H1 (cell line): ENCODE results near the gene NASP. TPM values are rescaled to one million over a fixed set of nuclear protein-coding genes. Genes with fewer than 3 reads are reported as not detected.

ENCODE experiments used
- CTCF ChIA-PET: fragments of 300-600 bp; sonication (Branson Sonifier 250); formaldehyde crosslinking; loops from one replicate; lab custom pipeline; 2021; ENCODE audit not compliant: partially characterized antibody; lab: Charles Lee
- POLR2A ChIA-PET: fragments of 300-600 bp; sonication (Branson Sonifier 250); formaldehyde crosslinking; loops from one replicate; lab custom pipeline; 2021; ENCODE audit warnings: inconsistent platforms; ENCODE audit not compliant: partially characterized antibody; lab: Charles Lee
- DNase-seq, 2 experiments: peaks; one replicate each; pipeline versions ENCODE4 v3.0.0 to v3.0.0-alpha.2; 2010 to 2022; ENCODE audit warnings: low spot score in 2 of 2, low read depth in 1 of 2, mixed read lengths in 1 of 2
- FAIRE-seq: peaks from 2 replicates; lab custom pipeline; 2011; peaks lifted over from hg19 to GRCh38; lab: Jason Lieb, UNC
- H2AFZ ChIP-seq: 2 replicates; pipeline ENCODE4 v1.8.1; 2012; ENCODE audit warnings: low read length, inconsistent platforms
- H2AK5ac ChIP-seq: 2 replicates; pipeline ENCODE4 v1.6.1; 2013; ENCODE audit warnings: low read depth, low read length
- H2BK120ac ChIP-seq: replicated peaks from 2 replicates; pipeline ENCODE3; 2013; ENCODE audit warnings: low read depth, low read length, inconsistent platforms
- H2BK12ac ChIP-seq: 2 replicates; pipeline ENCODE4 v1.6.1; 2013; ENCODE audit warnings: low read depth, low read length
- H2BK15ac ChIP-seq: 2 replicates; pipeline ENCODE4 v1.6.1; 2013; ENCODE audit warnings: low read length
- H2BK20ac ChIP-seq: 2 replicates; pipeline ENCODE4 v1.6.1; 2013; ENCODE audit warnings: low read length
- H2BK5ac ChIP-seq: 2 replicates; pipeline ENCODE4 v1.6.1; 2013; ENCODE audit warnings: low read depth, low read length
- H3K14ac ChIP-seq: 2 replicates; pipeline ENCODE4 v1.6.1; 2013; ENCODE audit warnings: inconsistent platforms; ENCODE audit not compliant: insufficient read length
- H3K18ac ChIP-seq: 2 replicates; pipeline ENCODE4 v1.6.1; 2013; ENCODE audit warnings: low read length; ENCODE audit errors: extremely low read depth
- H3K23ac ChIP-seq: 2 replicates; pipeline ENCODE4 v1.6.1; 2013; ENCODE audit warnings: inconsistent platforms; ENCODE audit not compliant: insufficient read length
- H3K23me2 ChIP-seq: 2 replicates; pipeline ENCODE4 v1.6.1; 2013; ENCODE audit warnings: low read depth, low read length
- H3K27ac ChIP-seq: 2 replicates; pipeline ENCODE4 v1.6.1; 2011; ENCODE audit warnings: low read depth, low read length, inconsistent platforms
- H3K27me3 ChIP-seq, 4 experiments: replicated peaks in 1 of 4; 1 replicate in 1 of 4; 2 replicates in 3 of 4; pipeline versions ENCODE4 v1.6.1 to v1.8.1; 2011 to 2013; ENCODE audit warnings: low read length in 3 of 4, mild to moderate bottlenecking in 3 of 4, inconsistent platforms in 2 of 4, mixed read lengths in 2 of 4, moderate library complexity in 1 of 4; ENCODE audit not compliant: control insufficient read depth in 3 of 4, insufficient read depth in 3 of 4; ENCODE audit errors: extremely low read depth in 1 of 4
- H3K36me3 ChIP-seq, 4 experiments: 2 replicates each; pipeline versions ENCODE4 v1.6.1 to v1.8.1; 2011 to 2013; ENCODE audit warnings: mild to moderate bottlenecking in 4 of 4, low read length in 3 of 4, moderate library complexity in 2 of 4, control low read depth in 1 of 4, inconsistent platforms in 1 of 4; ENCODE audit not compliant: insufficient read depth in 4 of 4, control insufficient read depth in 2 of 4
- H3K4ac ChIP-seq: replicated peaks from 2 replicates; pipeline ENCODE3; 2013; ENCODE audit warnings: low read length, low read depth, mixed read lengths, inconsistent platforms; ENCODE audit not compliant: insufficient read length
- H3K4me1 ChIP-seq, 4 experiments: replicated peaks in 1 of 4; 1 replicate in 1 of 4; 2 replicates in 3 of 4; pipeline versions ENCODE4 v1.6.1 to v1.8.1; 2011 to 2013; ENCODE audit warnings: low read length in 3 of 4, inconsistent platforms in 2 of 4, mixed read lengths in 1 of 4; ENCODE audit not compliant: insufficient read depth in 4 of 4, control insufficient read depth in 3 of 4
- H3K4me2 ChIP-seq, 2 experiments: 2 replicates each; pipeline versions ENCODE4 v1.6.1 to v1.8.1; 2011 to 2013; ENCODE audit warnings: low read depth in 2 of 2, low read length in 2 of 2, control low read depth in 1 of 2, inconsistent platforms in 1 of 2, mild to moderate bottlenecking in 1 of 2; ENCODE audit not compliant: insufficient read depth in 1 of 2
- H3K4me3 ChIP-seq, 4 experiments: fragments of 200-600, 300-600 bp in 1 of 4; sonication (generic), shearing (Covaris generic), sonication (Bioruptor Twin) in 1 of 4; 2 replicates each; pipeline versions ENCODE4 v1.5.1 to v1.8.1; 2011 to 2016; ENCODE audit warnings: low read length in 4 of 4, low read depth in 3 of 4, control low read depth in 2 of 4, inconsistent platforms in 2 of 4, mild to moderate bottlenecking in 2 of 4, mixed read lengths in 1 of 4, moderate library complexity in 1 of 4; ENCODE audit not compliant: insufficient read depth in 2 of 4; ENCODE audit errors: extremely low read depth in 1 of 4
- H3K56ac ChIP-seq: replicated peaks from 2 replicates; pipeline ENCODE3; 2013; ENCODE audit warnings: low read depth, mild to moderate bottlenecking, mixed read lengths, low read length, inconsistent platforms; ENCODE audit not compliant: insufficient read length
- H3K79me1 ChIP-seq: 2 replicates; pipeline ENCODE4 v1.6.1; 2013; ENCODE audit warnings: low read depth, low read length, control low read depth
- H3K79me2 ChIP-seq, 2 experiments: 2 replicates each; pipeline versions ENCODE4 v1.6.1 to v1.8.1; 2012 to 2013; ENCODE audit warnings: low read length in 2 of 2, mild to moderate bottlenecking in 2 of 2, inconsistent platforms in 1 of 2; ENCODE audit not compliant: insufficient read depth in 2 of 2, control insufficient read depth in 1 of 2
- H3K9ac ChIP-seq, 4 experiments: replicated peaks in 1 of 4; 1 replicate in 1 of 4; 2 replicates in 3 of 4; pipeline versions ENCODE4 v1.6.1 to v1.8.1; 2011 to 2013; ENCODE audit warnings: low read depth in 3 of 4, low read length in 3 of 4, control low read depth in 2 of 4, mild to moderate bottlenecking in 2 of 4, moderate library complexity in 2 of 4, inconsistent platforms in 1 of 4; ENCODE audit errors: extremely low read depth in 1 of 4
- H3K9me3 ChIP-seq, 2 experiments: 2 replicates each; pipeline versions ENCODE4 v1.6.1 to v1.8.1; 2012 to 2013; ENCODE audit warnings: mild to moderate bottlenecking in 2 of 2, moderate library complexity in 2 of 2, control low read depth in 1 of 2, inconsistent platforms in 1 of 2, low read depth in 1 of 2, low read length in 1 of 2, mixed read lengths in 1 of 2; ENCODE audit not compliant: insufficient read depth in 2 of 2
- H4K20me1 ChIP-seq, 2 experiments: replicated peaks in 1 of 2; 2 replicates each; pipeline versions ENCODE3 to v1.8.1; 2011 to 2013; ENCODE audit warnings: inconsistent platforms in 2 of 2, low read length in 2 of 2, mild to moderate bottlenecking in 1 of 2; ENCODE audit not compliant: insufficient read depth in 2 of 2, control insufficient read depth in 1 of 2
- H4K5ac ChIP-seq: 2 replicates; pipeline ENCODE4 v1.6.1; 2013; ENCODE audit warnings: low read length, low read depth, mixed read lengths, inconsistent platforms; ENCODE audit not compliant: insufficient read length
- H4K8ac ChIP-seq: 2 replicates; pipeline ENCODE4 v1.8.0; 2013; ENCODE audit warnings: mild to moderate bottlenecking, moderate library complexity, low read length, inconsistent platforms; ENCODE audit not compliant: insufficient read depth; ENCODE audit errors: extremely low read depth
- H4K91ac ChIP-seq: replicated peaks from 2 replicates; pipeline ENCODE3; 2013; ENCODE audit warnings: low read length, mixed read lengths, inconsistent platforms; ENCODE audit not compliant: insufficient read length
- ASH2L ChIP-seq: fragments of 200-600, 300-600 bp; sonication (generic); IDR thresholded peaks from one replicate; pipeline ENCODE4 v1.7.1; 2017; ENCODE audit warnings: low read length
- POU5F1 ChIP-seq: IDR thresholded peaks from 2 replicates; pipeline ENCODE4 v1.6.1; 2011; ENCODE audit warnings: low read depth, mild to moderate bottlenecking, low read length, moderate library complexity
- SIRT6 ChIP-seq: IDR thresholded peaks from one replicate; pipeline ENCODE4 v1.7.1; 2012; ENCODE audit warnings: low read length, inconsistent platforms
- WGBS, 2 experiments: shearing (Covaris generic) in 1 of 2; methylation state at CpG; one replicate each; pipeline versions ENCODE4 v1.1.6 to v1.1.7; 2013 to 2015; ENCODE audit warnings: low lambda C conversion rate in 2 of 2, mixed read lengths in 2 of 2, inconsistent platforms in 1 of 2, low coverage in 1 of 2, missing lambda C conversion rate in 1 of 2; ENCODE audit not compliant: insufficient replicate concordance in 2 of 2, insufficient coverage in 1 of 2, insufficient read length in 1 of 2; ENCODE audit errors: extremely low coverage in 1 of 2, missing lambda C conversion rate in 1 of 2; 5-methylcytosine and 5-hydroxymethylcytosine counted together
- polyA plus RNA-seq, 7 experiments: library from polyadenylated mRNA; depleted of rRNA in 3 of 7; stranded (reverse) in 5 of 7; unstranded in 2 of 7; fragments of >200 nt in 5 of 7; fragments of 200-250 nt in 2 of 7; gene quantifications; 1 replicate in 5 of 7; 2 replicates in 1 of 7; 4 replicates in 1 of 7; pipeline versions ENCODE4 v1.2.1 to v1.2.3, GENCODE V29; 2011 to 2013; ENCODE audit warnings: missing spikeins in 2 of 7, mixed read lengths in 2 of 7
- total RNA-seq: library from RNA; stranded (reverse); fragmentation: NEBNext Ultra II Directional; extraction: Animal tissue kit (Norgen Biotek cat#: 25700); gene quantifications from 2 replicates; pipeline ENCODE4 v1.2.1, GENCODE V29; 2021
- TF ChIP-seq, protein P1 (sequence below): IDR thresholded peaks from 2 replicates; pipeline ENCODE4 v1.6.1; 2012; ENCODE audit warnings: low read length, inconsistent platforms

Gene NASP
- total and polyA plus RNA-seq, 2 of the 8 experiments (the other 6 are each of a cell fraction or from before 2014, with no cell fraction given), result 263 to 647 TPM

DNA sequence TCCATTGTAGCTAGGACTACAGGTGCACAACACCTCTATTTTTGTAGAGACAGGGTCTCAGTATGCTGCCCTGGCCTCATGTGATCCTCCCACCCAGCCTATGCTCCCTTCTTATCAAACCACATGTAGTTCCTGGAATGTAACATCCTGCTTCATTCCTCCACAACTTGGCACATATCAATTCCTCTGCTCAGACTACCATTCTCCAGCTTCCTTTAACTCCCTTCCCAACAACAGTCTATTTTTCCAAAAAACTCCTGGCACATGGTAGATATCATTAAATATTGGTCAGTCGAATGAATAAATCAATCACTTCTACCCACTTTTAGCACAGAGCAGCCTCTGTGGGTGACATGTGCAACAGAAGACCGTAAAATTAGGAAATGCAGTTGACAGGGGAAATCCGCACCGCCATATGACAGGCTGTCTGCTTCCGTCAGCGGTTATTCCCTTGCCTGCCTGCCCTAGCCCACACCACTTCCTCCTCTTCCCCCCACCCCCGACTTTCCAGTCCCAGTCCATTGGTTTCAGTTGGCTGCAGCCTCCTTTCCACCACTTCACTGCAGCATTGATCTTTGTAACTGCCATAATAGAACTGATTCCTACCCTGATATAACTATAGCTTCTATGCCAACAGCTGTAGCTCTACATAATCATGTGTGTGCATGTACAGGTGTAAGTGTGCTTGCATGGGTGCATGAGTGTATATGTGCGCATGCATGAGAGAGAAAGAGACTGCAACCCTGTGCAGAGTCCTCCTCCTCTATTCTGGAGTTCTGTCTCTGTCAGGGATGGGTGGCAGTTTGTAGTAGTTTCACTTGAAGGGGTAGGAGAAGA lies 40.0 kb upstream of the NASP start:
- Histone ChIP-seq H4K8ac (no peak overlapping the region), H2BK12ac (no peak overlapping the region), H3K27me3 (no peaks in the 10 kb centered on the region), H3K79me1 (no peaks in the 10 kb centered on the region), H3K23me2 (no peaks in the 10 kb centered on the region), H3K4ac (no peak overlapping the region), H2AFZ (peak overlapping the region; percentile 43; the same call in 1 of the 2 replicates), H4K5ac (no peak overlapping the region), H3K18ac (no peak overlapping the region), H3K4me2 (no peak overlapping the region), H3K4me3 (no peak overlapping the region), H3K23ac (no peak overlapping the region), H2BK15ac (no peak overlapping the region), H3K56ac (no peak overlapping the region), H2BK120ac (no peak overlapping the region), H3K14ac (no peak overlapping the region), H3K9me3 (no peaks in the 10 kb centered on the region), H2BK5ac (no peak overlapping the region), H3K9ac (no peak overlapping the region), H2BK20ac (no peak overlapping the region), H4K20me1 (no peaks in the 10 kb centered on the region), H3K27ac (no peak overlapping the region), H2AK5ac (no peak overlapping the region), H3K36me3 (no peaks in the 10 kb centered on the region), H3K4me1 (peaks cover 0 to 5% (median 2%) of the 10 kb centered on the region in 4 experiments; a peak in 4 of 7 replicates), H3K79me2 (no peaks in the 10 kb centered on the region), H4K91ac (no peak overlapping the region)
- ChIA-PET POLR2A (interaction anchor here (0.8 to 35.7 kb wide), 10 partner anchors 8 to 41 kb away, joined by 3 to 741 read pairs (median 8); partner anchors contain the start of genes NASP and PRDX1), CTCF (interaction anchor here (0.6 to 2.9 kb wide), 7 partner anchors 11 to 606 kb away, joined by 3 to 21 read pairs (median 4); no protein-coding TSS in a partner anchor)
- 75% methylated on average over 8 of the region's 8 CpGs; no CpG with 5 or more reads in 1 of the 2 experiments for WGBS, 2 experiments
- no peak for FAIRE-seq
- DNase-seq, result no peak
- TF ChIP-seq SIRT6 (no peak), POU5F1 (no peak), ASH2L (no peak)
- TF ChIP-seq, protein P1, sequence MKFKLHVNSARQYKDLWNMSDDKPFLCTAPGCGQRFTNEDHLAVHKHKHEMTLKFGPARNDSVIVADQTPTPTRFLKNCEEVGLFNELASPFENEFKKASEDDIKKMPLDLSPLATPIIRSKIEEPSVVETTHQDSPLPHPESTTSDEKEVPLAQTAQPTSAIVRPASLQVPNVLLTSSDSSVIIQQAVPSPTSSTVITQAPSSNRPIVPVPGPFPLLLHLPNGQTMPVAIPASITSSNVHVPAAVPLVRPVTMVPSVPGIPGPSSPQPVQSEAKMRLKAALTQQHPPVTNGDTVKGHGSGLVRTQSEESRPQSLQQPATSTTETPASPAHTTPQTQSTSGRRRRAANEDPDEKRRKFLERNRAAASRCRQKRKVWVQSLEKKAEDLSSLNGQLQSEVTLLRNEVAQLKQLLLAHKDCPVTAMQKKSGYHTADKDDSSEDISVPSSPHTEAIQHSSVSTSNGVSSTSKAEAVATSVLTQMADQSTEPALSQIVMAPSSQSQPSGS, result no peak
